Central memory CD8-positive, alpha-beta T cell (primary cell): ENCODE results near the gene EEFSEC.

ENCODE experiments used
- ATAC-seq: fragments of 150-1000 bp; cut with Tn5 transposase; replicated peaks from 2 replicates; pipeline ENCODE4 v1.10.0; 2022; ENCODE audit warnings: mild to moderate bottlenecking, moderate FRiP score, moderate number of reproducible peaks; ENCODE audit not compliant: poor library complexity, severe bottlenecking; ENCODE audit errors: extremely low read depth
- DNase-seq, 2 donors: peaks; one replicate each; pipeline ENCODE4 v3.0.0; 2021; ENCODE audit warnings: low spot score in 2 of 2
- H3K27ac Mint-ChIP-seq: one replicate; pipeline ENCODE4 v1.8.0; 2022; ENCODE audit warnings: low read depth, mild to moderate bottlenecking, moderate library complexity, mixed read lengths
- H3K27me3 Mint-ChIP-seq: one replicate; pipeline ENCODE4 v1.8.0; 2022; ENCODE audit warnings: mixed read lengths
- H3K36me3 Mint-ChIP-seq: one replicate; pipeline ENCODE4 v1.8.0; 2022; ENCODE audit warnings: mild to moderate bottlenecking, moderate library complexity, mixed read lengths; ENCODE audit not compliant: insufficient read depth
- H3K4me1 Mint-ChIP-seq: one replicate; pipeline ENCODE4 v1.8.0; 2022; ENCODE audit warnings: mixed read lengths
- H3K4me3 Mint-ChIP-seq: one replicate; pipeline ENCODE4 v1.8.0; 2022; ENCODE audit warnings: mild to moderate bottlenecking, moderate library complexity, mixed read lengths
- H3K9me3 Mint-ChIP-seq: one replicate; pipeline ENCODE4 v1.8.0; 2022; ENCODE audit warnings: mixed read lengths

EEFSEC gene

DNA sequence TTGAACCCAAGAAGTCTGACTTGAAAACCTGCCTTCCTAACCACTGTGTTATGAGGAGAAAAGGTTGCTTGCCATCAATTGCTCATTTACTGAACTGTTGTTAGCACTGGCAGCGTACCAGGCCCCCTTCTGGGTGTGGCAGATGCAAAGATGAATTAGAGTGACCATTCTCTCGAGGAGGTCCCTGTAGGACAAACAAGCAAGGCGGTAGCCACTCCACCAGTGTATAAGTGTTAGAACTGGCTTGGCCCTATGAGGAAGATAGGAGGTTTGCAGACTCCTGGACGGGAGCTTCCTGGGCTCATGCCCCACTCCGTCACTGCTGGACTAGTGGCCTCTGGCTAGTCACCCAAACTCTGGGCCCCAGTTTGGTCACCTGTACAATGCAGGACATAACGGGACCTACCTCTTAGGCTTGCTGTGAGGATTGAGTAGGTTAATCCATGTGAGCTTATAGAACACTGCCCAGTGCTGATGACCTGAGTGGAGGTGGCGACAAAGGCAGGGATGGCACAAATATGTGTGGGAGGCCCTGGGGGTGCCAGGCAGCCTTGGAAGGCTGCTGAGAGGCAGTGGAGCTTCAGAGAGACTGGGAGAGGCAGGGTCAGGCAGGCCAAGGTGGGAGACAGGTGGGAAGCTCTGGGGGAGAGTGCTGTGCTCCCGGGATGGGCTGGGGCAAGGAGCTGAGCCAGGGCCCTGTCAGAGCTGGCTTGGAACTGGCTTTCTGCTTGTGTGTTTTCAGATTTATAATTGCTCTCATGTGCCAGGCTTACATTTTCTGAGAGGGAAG is 167.5 kb downstream of the EEFSEC start:
- no peaks in the 10 kb centered on the region for H3K9me3 Mint-ChIP-seq
- H3K27ac Mint-ChIP-seq: no peak overlapping the region
- peaks cover 14% of the 10 kb centered on the region for H3K4me1 Mint-ChIP-seq
- no peaks in the 10 kb centered on the region for H3K27me3 Mint-ChIP-seq
- H3K4me3 Mint-ChIP-seq: no peak overlapping the region
- ATAC-seq: no peak
- no peak for DNase-seq
- H3K36me3 Mint-ChIP-seq: peaks cover 6% of the 10 kb centered on the region

DNA sequence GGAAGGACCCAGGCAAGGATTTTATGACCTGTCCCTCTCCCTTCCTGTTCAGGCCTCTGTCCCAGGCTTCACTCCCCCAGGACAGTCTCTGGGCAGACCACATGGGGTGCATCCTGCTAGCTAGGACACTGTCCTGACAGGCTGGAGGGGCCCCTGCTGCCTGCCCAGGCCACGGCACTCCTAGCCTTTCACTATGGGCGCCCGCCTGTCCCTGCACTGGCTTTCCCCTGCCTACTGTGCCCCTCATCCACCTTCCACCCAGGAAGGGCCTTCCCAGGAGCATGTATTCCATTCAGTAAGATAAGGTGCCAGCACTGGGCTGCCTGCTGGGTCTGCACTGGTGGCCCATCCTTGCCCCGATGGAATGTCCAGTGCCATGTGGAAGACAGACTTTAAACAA is 168.1 kb downstream of the EEFSEC start:
- Mint-ChIP-seq H3K4me1 (peaks cover 14% of the 10 kb centered on the region), H3K36me3 (peaks cover 8% of the 10 kb centered on the region), H3K4me3 (no peak overlapping the region), H3K9me3 (no peaks in the 10 kb centered on the region), H3K27ac (no peak overlapping the region), H3K27me3 (no peaks in the 10 kb centered on the region)
- no peak for ATAC-seq
- DNase-seq: no peak

DNA sequence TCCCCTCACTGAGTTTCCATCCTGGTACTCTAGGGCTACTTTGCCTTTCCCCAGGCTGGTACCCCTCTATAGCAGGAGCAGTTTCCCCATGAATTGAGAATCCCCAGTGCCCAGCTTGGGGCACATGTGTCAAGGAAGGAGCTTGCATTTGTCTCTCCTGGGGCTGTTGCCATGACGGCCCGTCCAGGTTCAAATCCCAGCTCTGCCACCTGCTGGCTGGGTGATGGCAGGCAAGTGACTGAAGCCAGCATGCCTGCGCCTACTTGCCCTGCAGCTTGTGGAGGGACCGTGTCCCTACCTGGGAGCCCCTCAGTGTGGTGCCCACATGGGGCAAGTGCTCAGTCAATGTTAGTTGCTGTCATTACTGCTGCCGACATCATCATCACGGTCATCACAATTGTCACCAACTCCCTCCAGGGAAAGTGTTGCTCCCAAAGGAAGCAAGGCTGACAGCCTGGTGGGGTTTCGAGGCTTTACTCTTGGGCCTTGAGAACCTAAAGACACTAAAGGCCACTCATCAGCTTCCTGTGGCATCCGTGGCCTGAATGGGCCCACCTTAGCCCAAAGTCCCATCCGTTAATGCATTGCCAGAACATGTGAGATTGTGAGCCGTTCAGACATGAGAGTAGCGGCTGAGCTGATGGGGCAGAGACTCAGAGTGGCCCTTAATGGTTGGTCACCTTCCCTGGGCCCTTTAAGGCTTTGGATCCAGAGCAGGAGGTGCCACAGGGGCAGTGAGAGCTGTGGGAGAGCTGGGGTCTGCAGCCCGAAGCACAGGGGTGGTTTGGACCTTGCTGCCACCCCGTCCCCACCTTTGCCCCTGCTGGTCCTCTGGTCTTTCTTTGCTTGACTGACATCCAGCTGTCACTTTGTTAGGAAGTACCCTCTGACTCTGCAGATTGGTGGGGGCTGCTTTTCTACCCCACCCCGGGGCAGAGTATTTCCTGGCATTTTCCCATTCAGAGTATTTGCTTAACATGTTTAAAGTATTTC is 169.0 kb downstream of the EEFSEC start:
- Mint-ChIP-seq H3K4me1 (peaks cover 20% of the 10 kb centered on the region), H3K9me3 (no peaks in the 10 kb centered on the region), H3K36me3 (peaks cover 9% of the 10 kb centered on the region), H3K27ac (no peak overlapping the region), H3K4me3 (no peak overlapping the region), H3K27me3 (no peaks in the 10 kb centered on the region)
- peak; percentile 26 to 32 for DNase-seq
- no peak for ATAC-seq

DNA sequence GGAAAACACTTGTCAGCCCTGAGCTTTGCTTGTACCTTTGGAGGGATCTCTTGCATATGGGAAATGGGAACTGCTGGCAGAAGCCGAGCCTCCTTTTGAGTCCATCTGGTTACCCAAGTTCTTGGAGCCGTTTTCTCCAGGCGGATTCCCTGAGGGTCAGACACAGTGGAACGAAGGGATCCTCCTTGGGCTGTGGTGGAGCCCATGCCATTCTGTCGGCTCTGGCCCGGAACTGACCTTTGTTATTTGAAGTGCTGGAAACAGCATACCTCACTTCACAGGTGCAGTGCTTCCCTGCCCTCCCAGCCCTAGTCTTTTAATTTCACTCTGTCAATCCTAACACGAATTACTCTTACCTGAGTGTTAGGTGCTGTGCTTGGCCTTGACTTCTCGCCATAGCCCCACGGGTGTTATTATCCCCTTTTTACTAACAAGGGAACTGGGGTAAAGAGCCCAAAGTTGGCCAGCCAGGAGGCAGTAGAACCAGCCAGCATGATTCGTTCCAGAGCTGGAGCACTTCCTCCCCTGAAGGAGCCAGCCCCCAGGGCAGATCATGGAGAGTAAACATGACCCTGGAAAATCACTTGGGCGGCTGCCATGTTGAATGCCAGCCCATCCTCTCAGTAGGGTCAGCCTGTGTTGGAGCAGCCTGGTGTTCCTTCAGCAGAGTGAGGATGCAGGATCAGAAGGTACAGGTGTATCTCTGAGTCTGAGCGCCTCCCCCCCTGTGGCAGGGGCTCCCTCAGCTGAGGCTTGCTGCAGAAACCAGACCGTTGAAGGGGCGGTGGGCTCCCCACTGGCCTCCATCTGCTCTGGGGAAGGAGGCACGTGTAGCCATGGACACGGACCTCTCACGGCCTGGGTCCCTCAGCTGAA is 170.2 kb downstream of the EEFSEC start:
- H3K4me1 Mint-ChIP-seq: peaks cover 20% of the 10 kb centered on the region
- no peaks in the 10 kb centered on the region for H3K27me3 Mint-ChIP-seq
- H3K27ac Mint-ChIP-seq: no peak overlapping the region
- DNase-seq: peak in 1 of 2 donors; percentile 5
- no peaks in the 10 kb centered on the region for H3K9me3 Mint-ChIP-seq
- H3K4me3 Mint-ChIP-seq: no peak overlapping the region
- no peak for ATAC-seq
- peaks cover 7% of the 10 kb centered on the region for H3K36me3 Mint-ChIP-seq

DNA sequence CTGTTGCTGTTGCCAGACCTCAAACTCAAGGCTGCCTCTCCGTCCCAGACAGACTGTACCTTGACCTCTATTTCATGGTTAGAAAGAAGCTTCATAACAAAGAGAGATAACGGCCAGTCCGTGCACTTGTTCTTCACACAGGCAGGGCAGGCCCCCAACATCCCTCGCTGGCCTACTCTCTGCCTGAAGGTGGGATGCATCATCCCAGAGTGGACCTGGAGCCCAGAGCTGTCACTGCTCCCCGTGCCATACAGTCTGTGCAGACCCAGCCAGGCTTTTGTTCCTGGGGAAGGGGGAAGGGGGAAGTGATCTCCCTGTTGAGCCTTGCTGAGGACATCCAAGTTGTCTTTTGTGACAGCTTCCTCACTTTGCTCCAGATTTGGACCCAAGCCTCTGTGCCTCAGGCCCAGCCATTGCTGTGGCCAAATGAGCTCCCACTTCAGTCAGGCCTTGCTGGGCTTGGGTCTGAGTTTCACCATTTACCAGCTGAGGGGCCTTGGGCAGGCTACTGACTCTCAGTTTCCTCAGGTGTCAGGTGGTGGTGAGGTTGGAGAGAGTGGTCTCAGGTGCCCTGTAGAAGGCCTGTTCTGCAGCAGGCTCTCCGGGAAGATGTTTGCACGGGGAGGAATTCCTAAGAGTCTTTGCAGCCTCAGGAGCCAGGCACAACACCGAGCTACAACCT is 171.8 kb downstream of the EEFSEC start:
- ATAC-seq (no peak), DNase-seq (no peak)
- H3K4me3 Mint-ChIP-seq: no peak overlapping the region
- peaks cover 6% of the 10 kb centered on the region for H3K36me3 Mint-ChIP-seq
- H3K27me3 Mint-ChIP-seq: no peaks in the 10 kb centered on the region
- peaks cover 20% of the 10 kb centered on the region for H3K4me1 Mint-ChIP-seq
- H3K27ac Mint-ChIP-seq: no peak overlapping the region
- H3K9me3 Mint-ChIP-seq: no peaks in the 10 kb centered on the region

DNA sequence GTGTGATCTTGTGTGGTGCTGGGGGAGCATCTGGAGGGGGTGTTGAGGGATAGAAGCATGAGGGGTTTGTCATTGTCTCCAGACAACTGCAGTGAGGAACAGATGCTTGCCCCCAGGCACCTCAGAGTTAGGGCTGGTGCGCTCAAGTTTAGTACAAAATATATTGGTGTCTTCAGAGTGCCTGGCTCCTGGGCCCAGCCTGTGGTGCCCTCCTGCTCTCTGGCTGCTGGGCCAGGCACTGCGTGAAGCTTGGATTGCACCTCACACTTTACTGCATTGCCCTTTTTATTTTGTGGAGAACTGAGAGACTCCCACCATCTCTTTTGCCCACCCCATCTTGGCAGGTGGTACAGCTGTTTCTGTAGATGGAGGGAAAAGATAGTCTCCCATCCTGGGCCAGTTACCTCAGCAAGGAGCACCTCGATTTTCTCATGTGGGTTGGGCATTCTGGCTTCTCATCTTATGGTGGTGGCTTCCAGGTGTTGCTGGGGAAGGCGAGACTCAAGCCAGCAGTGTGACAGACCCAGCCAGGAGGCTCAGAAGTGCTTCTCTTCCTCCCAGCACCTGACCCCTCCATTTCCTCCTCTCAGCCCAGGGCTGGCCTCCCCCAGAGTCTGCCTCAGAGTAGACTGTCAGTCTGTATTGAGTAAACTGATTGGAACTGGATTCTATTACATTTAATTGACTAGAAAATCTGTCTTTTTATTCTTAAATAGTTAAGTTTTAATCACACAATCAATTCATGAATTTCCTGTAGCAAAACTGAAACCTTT is 173.0 kb downstream of the EEFSEC start:
- Mint-ChIP-seq H3K4me3 (no peak overlapping the region), H3K27ac (peak overlapping the region; percentile 42), H3K36me3 (peaks cover 6% of the 10 kb centered on the region), H3K4me1 (peaks cover 12% of the 10 kb centered on the region), H3K9me3 (no peaks in the 10 kb centered on the region), H3K27me3 (no peaks in the 10 kb centered on the region)
- no peak for ATAC-seq
- DNase-seq: no peak

DNA sequence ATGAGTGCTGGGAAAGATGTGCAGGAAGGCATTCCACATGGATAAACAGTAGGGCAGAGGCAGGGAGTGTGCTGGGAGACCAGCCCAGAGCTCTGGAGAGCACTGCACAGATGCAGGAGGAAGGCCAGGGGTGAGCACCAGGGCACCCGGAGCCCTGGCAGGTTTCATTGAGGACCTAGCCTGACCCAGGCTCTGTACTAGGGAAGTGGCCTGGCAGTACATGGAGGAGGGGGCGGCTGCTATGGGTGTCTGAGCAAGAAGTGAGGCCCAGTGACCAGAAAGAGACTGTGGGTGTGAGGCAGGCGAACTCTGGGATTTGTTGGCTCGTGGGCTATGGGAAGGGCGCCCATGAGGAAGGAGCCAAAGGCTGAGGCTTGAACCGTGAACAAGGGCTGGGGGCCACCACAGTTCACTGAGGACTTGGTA is 174.3 kb downstream of the EEFSEC start:
- H3K27ac Mint-ChIP-seq: no peak overlapping the region
- ATAC-seq: no peak
- no peak overlapping the region for H3K4me3 Mint-ChIP-seq
- no peaks in the 10 kb centered on the region for H3K27me3 Mint-ChIP-seq
- H3K4me1 Mint-ChIP-seq: peaks cover 12% of the 10 kb centered on the region
- DNase-seq: no peak
- H3K9me3 Mint-ChIP-seq: no peaks in the 10 kb centered on the region
- H3K36me3 Mint-ChIP-seq: peaks cover 4% of the 10 kb centered on the region

DNA sequence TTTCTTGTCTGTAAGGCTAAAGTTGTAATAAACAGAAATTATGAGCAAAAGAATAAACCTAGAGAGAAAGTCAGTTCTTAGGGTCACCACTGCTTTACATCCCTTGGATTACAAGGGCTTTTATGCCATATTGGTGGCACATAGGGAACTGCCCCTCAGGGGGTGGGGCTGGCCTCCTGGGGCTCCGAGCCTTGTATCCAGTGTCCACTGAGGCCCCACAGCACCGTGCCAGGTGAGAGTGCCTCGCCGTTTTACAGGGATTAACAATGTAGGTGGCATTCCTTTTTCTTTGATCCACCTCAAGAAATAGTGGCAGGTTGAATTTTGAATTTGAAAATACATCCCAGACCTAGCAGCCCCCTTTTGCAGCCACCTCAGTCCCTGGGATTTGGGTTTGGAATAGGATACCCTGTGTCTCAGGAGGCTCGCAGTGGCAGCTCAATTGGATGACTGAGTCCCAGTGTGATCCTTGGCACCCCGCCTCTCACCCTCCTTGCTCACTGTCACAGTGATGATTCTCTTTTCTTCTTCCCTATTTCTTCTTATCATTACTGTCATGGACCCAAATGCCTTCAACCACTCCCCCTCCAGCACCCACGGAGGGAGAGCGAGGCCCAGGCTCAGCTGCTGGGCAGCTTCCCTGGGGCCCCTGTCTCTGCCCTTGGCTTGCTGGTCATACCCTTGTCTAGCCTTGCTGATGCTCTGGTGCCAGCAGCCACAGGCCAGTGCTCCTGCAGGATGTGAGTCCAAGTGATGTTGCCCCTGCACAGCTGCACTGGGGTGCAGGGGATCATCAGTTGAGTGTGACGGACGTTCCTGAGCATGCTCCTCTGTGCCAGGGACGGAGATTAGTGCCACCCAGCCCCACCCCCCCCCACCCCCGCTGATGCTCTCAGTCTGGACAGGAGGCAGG is 175.5 kb downstream of the EEFSEC start:
- Mint-ChIP-seq H3K9me3 (no peaks in the 10 kb centered on the region), H3K27me3 (no peaks in the 10 kb centered on the region), H3K4me1 (peaks cover 12% of the 10 kb centered on the region), H3K36me3 (peaks cover 6% of the 10 kb centered on the region), H3K4me3 (no peak overlapping the region), H3K27ac (no peak overlapping the region)
- DNase-seq (no peak), ATAC-seq (no peak)

DNA sequence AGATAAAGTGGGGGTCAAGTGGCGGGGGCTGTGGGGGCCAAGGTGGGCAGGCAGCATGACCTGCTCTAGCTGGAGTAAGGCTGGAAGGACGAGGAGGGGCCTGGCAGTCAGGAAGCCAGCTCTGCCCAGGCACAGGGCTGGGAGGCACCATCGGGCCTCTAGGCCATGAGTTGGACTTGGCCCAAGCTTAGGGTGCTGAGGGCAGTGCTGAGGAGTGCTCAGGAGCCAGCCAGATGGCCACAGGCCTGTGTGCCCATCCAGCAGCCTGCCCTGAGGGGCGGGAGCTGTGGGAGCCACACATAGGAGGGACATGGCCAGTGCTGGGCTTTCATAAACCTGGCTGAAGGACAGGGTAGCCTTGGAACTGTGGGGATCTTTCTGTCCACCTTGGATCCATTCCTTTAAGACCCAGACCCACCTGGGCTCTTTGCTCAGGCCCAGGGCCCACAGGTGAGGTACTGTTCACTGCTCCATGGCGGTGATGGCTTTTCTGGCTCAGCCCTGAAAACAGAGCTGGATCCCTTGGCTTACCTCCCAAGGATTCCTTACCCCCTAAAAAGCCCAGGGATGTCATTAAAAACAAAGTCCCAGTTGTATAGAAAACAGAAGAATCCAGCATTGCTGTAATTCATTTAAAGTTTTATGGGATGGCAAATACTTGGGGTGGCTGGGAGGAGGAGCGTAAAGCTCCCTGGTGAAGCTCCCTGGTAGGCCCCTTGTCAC is 176.4 kb downstream of the EEFSEC start:
- Mint-ChIP-seq H3K27ac (no peak overlapping the region), H3K4me1 (peaks cover 12% of the 10 kb centered on the region), H3K9me3 (no peaks in the 10 kb centered on the region), H3K4me3 (no peak overlapping the region), H3K36me3 (peaks cover 4% of the 10 kb centered on the region), H3K27me3 (no peaks in the 10 kb centered on the region)
- no peak for ATAC-seq
- no peak for DNase-seq

DNA sequence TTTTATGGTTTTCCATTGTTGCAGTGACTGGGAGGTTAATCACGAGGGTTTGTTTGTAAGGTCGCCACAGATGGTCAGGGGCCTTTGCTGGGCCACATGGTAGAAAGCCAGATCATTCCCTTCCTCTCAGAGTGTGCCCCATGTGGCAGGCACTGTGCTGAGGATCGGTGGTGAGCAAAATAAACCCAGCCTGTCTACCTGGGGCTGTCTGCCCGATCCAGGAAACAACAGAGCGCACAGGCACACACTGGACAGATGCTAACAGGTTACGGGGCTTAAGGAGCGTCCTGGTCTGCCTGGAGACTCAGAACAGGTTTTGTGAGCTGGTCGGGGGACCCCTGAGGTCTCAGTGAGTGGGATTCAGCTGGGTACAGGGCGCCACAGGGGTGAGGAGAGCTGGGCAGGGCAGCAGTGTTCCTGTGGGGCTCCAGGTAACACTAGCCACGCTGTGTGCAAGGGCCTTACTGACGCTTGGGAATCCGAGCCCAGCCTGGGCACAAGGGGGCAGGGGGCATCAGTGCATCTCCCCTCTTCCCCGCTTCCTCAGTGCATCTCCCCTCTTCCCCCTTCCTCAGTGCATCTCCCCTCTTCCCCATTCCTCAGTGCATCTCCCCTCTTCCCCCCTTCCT is 177.0 kb downstream of the EEFSEC start:
- Mint-ChIP-seq H3K27me3 (no peaks in the 10 kb centered on the region), H3K36me3 (peaks cover 4% of the 10 kb centered on the region), H3K9me3 (no peaks in the 10 kb centered on the region), H3K4me3 (no peak overlapping the region), H3K4me1 (peaks cover 16% of the 10 kb centered on the region), H3K27ac (no peak overlapping the region)
- no peak for DNase-seq
- ATAC-seq: no peak
